Measurements from ENCODE around the gene ZNF610.
"Not testable (repeated sequence)": the region's sequence is repeated elsewhere in the genome, so short reads cannot be mapped to it uniquely, and the experiment has no call there.

ZNF610 gene

DNA sequence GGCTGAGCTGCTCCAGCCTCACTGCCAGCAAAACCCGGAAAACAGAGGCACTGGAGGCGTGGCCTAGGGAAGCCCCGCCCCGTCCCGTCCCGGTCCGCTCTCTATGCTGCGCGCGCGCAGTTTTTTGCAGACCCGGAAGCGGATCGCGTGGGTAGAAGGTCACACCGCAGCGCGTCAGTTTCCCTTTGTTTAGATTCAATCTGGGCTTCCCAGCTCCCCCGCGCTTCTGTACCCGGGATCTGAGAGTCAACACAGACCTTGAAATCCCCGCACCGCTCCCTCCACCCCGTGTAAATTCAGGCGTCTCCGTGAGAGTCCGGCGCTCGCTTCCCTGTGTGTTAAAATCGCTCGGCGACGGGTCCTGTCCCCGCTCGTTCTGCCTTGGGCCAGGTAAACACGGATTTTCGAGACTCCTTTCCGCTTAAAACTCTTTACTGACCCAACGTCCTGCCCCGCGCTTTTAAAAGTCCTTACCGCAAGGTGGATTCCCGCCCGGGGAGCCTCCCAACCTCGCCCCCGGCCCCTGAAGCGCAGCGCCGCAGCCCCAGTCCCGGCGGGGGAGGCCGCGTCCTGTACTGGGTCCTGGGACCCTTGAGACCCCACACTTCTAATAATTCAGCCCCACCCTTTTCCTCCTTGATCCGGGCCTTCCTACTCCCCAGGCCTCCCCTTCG is at the start of gene ZNF610:
Gene ZNF610 (plus strand): TSS at position 127 of the 674 bp plus-strand sequence. CDS start 12,930 bp downstream, outside the sequence.
- DNase-seq (ENCODE audit: low read depth in 3 of 3): peak; percentile 79 to 83 (median 82)

GRCh38 chr19:52286256-52286655 is 49.8 kb upstream of the ZNF610 start:
- no peak for DNase-seq (ENCODE audit: low read depth in 3 of 3)

GRCh38 chr19:52291781-52292180 is 44.3 kb upstream of the ZNF610 start:
- DNase-seq (ENCODE audit: low read depth in 3 of 3): no peak

DNA sequence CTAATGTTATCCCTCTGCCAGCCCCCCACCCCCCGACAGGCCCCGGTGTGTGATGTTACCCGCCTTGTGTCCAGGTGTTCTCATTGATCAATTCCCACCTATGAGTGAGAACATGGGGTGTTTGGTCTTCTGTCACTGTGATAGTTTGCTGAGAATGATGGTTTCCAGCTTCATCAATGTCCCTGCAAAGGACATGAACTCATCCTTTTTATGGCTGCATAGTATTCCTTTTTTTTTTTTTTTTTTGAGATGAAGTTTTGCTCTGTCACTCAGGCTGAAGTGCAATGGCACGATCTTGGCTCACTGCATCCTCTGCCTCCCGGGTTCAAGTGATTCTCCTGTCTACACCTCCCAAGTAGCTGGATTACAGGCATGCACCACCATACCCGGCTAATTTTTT is 43.1 kb upstream of the ZNF610 start:
- DNase-seq (ENCODE audit: low read depth in 3 of 3): not testable (repeated sequence)

- DNase-seq (ENCODE audit: low read depth in 3 of 3): no peak
These were observed 39.7 kb upstream of the ZNF610 start for GRCh38 chr19:52296400-52296772.

GRCh38 chr19:52296773-52297600 is 39.1 kb upstream of the ZNF610 start, which contains the start of gene ZNF480:
ZNF480 (plus strand) TSS chr19:52297169; CDS start chr19:52300413, 3,244 bp downstream.
- peak; percentile 36 to 54 (median 45) for DNase-seq (ENCODE audit: low read depth in 3 of 3)

DNA sequence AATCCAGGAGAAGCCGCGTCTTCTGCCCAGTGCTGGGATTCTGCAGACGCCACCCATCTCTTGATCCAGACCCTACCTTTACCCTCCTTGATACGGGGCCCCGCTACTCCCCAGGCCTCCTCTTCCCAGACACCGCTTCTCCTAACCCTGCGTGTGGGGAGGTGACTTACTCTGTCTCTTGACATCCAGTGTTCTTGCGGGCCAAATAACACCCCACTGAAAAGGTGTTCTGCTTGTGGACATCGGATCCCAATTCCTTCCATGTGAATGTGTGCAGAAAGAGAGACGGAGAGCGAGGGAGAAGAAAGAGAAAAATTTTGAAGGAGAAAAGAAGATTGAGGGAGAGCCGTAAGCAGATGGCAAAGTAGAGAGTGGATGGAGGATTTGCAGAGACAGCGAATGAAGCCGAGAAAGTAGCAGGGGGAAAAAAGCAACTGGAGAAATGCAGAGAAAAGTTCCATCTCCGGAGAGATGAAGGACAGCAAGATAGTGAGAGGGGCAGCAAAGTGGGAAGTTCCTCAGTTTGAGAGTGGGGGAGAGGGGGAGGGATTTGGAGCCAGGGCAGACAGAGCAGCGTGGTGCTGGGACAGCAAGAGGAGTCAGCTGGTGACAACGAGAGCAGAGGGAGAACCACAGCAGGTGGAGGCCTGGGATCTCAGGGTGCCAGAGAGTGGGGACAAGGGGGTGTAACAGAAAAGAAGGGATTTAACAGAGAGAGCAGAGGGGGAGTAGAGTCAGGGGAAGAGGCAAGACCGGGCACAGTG is 38.3 kb upstream of the ZNF610 start:
- no peak for DNase-seq (ENCODE audit: low read depth in 3 of 3)

GRCh38 chr19:52307275-52307674 is 28.8 kb upstream of the ZNF610 start:
- no peak for DNase-seq (ENCODE audit: low read depth in 3 of 3)

- no peak for DNase-seq (ENCODE audit: low read depth in 3 of 3)
These were observed 13.6 kb upstream of the ZNF610 start for GRCh38 chr19:52322429-52322828.

- no peak for DNase-seq (ENCODE audit: low read depth in 3 of 3)
These were observed 4.3 kb upstream of the ZNF610 start for GRCh38 chr19:52331757-52332156.

DNA sequence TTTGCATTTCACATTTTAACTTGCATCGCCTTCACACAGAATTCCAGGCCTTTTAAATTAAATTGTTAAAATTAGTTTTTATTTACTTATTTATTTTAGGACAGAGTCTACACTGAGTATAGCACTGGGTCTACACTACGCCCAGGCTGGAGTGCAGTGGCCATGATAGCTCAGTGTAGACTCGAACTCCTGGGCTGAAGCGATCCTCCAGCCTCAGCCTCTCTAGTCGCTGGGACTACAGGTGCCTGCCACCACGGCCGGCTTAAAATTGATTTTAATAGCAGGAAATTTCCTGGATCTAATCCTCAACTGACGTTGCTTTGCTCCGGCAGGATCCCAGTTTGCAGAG is 301 bp upstream of the ZNF610 start:
- DNase-seq (ENCODE audit: low read depth in 3 of 3): no peak

- DNase-seq (ENCODE audit: low read depth in 3 of 3): no peak
These were observed 843 bp downstream of the ZNF610 start for GRCh38 chr19:52336791-52337381.

DNA sequence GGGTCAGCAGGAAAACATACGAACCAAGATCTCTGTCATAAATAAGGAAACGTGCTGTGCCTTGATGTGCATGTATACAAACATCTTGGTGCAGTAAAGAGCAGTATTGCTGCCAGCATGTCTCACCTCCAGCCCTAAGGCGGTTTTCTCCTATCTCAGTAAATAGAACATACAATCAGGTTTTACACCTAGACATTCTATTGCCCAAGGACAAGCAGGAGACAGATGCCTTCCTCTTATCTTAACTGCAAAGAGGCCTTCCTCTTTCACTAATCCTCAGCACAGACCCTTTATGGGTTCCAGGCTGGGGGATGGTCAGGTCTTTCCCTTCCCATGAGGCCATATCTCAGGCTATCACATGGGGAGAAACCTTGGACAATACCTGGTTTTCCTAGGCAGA is 3.0 kb downstream of the ZNF610 start:
- not testable (repeated sequence) for DNase-seq (ENCODE audit: low read depth in 3 of 3)

DNA sequence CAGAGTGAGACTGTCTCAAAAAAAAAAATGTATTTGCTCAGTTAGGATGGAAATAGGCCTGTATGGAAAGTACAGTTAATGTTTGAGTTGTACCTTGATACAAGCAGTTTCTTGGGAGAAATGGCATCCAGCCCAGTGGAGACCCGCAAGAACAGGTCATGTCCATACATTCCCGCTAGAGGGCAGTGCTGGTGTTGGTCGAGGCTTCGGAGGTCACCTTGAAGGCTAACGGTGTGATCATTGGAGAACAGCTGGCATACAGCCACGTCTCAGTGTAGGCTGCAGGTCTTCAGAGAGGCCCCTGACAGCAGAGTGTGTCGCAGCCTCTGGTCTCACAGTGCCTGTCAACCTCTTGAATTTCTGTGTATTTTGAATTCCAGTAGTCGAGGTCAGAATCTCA is 7.5 kb downstream of the ZNF610 start:
- DNase-seq (ENCODE audit: low read depth in 3 of 3): peak; percentile 9 to 44 (median 21)

DNA sequence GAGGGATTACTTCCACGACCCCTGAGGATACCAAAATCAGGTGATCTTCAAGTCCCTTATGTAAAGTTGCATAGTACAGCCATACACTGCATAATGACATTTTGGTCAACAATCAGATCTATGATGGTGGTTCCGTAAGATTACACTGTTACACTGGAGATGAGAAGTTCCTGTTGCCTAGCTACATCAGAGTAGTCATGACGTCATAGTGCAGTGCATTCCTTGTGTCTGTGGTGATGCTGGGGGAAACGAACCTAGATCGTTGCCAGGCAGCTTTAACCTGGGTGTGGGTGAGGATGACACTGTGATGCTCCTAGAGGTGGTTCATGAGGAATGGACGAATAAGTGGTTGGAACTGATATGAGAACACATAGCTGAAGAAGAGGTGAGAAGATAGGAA is 9.1 kb downstream of the ZNF610 start:
- DNase-seq (ENCODE audit: low read depth in 3 of 3): no peak

- no peak for DNase-seq (ENCODE audit: low read depth in 3 of 3)
These were observed 15.5 kb downstream of the ZNF610 start for GRCh38 chr19:52351512-52351911.

DNA sequence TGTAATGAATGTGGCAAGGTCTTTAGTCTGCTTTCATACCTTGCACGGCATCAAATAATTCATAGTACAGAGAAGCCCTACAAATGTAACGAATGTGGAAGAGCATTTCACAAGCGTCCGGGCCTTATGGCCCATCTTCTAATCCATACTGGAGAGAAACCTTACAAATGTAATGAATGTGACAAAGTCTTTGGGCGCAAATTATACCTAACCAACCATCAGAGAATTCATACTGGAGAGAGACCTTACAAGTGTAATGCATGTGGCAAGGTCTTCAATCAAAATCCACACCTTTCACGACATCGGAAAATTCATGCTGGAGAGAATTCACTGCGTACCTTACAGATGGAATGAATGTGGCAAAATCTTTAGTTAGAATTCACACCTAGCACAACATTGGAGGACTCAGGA is 30.4 kb downstream of the ZNF610 start:
- no peak for DNase-seq (ENCODE audit: low read depth in 3 of 3)

DNA sequence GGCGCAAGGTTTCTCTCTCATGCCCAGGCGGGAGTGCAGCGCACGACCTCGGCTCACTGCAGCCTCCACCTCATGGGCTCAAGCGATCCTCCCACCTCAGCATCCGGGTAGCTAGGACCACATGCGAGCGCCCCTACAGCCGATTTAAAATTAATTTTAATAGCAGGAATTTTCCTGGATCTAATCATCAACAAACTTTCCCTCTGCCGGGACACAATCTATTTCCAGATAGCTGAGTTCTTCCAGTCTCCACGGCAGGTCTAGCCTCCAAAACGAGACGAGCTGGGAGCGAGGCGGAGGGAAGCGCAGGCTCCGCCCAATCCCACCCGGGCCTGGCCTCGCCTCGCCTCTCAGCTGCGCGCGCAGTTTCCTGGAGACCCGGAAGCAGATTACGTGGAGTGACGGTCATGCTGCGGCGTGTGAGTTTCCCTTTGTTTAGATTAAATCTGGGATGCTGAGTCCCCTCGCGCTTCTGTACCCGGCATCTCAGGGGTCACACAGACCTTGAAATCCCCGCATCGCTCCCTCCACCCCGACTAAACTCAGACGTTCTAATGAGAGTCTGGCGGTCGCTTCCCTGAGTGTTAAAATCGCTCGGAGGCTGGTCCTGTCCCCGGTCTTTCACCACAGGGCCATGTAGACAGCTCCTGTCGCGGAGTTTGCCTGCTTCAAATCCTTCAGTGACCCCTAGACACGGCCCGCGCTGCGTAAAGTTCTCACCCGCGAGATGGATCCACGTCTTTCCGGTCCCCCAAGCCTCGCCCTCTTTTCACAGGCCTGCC is 33.7 kb downstream of the ZNF610 start, which contains the start of gene ZNF880:
Gene ZNF880 (plus strand): TSS at position 365 of the 782 bp plus-strand sequence. CDS start 43 bp downstream, at position 408.
- peak; percentile 77 to 93 (median 88) for DNase-seq (ENCODE audit: low read depth in 3 of 3)

DNA sequence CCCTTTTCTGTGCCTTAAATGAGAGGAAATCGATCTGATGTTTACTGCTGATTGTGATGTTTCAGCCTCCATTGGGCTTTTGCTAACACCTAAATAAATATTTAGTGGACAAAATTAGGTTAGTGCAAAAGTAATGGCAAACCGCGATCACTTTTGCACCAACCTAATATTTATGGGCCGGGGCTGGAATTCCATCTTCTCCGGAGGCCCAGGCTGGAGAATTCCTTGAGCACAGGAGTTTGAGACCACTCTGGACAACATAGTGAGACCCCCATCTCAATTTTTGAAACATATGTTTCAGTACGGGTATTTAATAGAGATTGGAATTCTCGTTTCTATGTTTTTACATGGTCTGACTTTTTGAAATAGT is 34.3 kb downstream of the ZNF610 start:
- no peak for DNase-seq (ENCODE audit: low read depth in 3 of 3)

- DNase-seq (ENCODE audit: low read depth in 3 of 3): no peak
These were observed 55.1 kb downstream of the ZNF610 start for GRCh38 chr19:52391135-52391534.

Measured in stimulated activated CD4-positive, alpha-beta T cell treated with anti-CD3 and anti-CD28 coated beads, TNF-alpha, amount 100 ng/mL, for 48 hours (primary cell).